GM18870 (cell line): ENCODE data around the gene OSBP2.
"Not testable (repeated sequence)": the region's sequence is repeated elsewhere in the genome, so short reads cannot be mapped to it uniquely, and the experiment has no call there.

Source experiments
- ATAC-seq: cut with Tn5 transposase; IDR thresholded peaks from one replicate; pipeline ENCODE4 v1.9.1; 2021; ENCODE audit warnings: moderate library complexity; ENCODE audit not compliant: unreplicated experiment

Gene OSBP2

GRCh38 chr22:30754521-30754920 lies 59.8 kb downstream of the OSBP2 start:
- no peak for ATAC-seq

GRCh38 chr22:30754971-30755758 lies 60.5 kb downstream of the OSBP2 start:
- ATAC-seq = no peak

DNA sequence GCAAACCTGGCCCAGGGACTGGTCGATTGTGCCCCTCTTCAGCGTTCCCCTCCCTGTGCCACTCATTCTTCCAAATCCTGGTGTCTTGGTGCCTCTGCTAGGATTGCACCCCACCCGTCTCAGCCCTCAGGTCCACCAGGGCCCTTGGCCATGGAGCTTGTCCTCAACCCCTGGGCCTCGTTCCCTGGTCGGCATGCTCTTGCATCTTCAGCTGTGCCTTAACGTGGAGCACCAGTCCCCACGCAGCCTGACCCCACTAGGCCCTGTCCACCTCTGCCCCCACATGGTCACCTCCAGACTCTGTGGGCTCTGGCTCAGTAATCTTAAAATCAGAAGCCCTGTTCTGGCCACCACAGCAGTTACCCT lies 61.1 kb downstream of the OSBP2 start:
- no peak for ATAC-seq

- no peak for ATAC-seq
These were observed 69.4 kb downstream of the OSBP2 start for GRCh38 chr22:30763815-30764673.

- ATAC-seq = no peak
These were observed 73.0 kb downstream of the OSBP2 start for GRCh38 chr22:30767661-30768060.

DNA sequence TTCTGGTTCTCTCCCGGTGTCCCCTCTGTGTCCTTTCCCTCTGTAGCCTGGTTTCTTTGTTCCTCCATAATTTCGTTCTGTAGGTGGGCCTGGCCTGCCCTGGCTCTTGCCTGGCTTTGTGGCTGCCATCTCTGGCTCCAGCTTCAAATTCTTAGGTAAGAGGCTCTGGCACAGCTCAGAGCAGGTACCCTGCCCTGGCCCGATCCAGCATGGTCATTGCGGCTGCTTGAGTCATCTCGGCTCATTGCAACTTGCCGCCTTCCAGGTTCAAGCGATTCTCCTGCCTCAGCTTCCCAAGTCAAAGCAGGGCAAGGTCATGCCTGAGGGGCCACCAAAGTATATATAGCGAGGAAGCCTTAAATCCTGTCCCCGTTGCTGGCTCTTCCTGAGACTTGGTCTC lies 76.0 kb downstream of the OSBP2 start:
- no peak for ATAC-seq

DNA sequence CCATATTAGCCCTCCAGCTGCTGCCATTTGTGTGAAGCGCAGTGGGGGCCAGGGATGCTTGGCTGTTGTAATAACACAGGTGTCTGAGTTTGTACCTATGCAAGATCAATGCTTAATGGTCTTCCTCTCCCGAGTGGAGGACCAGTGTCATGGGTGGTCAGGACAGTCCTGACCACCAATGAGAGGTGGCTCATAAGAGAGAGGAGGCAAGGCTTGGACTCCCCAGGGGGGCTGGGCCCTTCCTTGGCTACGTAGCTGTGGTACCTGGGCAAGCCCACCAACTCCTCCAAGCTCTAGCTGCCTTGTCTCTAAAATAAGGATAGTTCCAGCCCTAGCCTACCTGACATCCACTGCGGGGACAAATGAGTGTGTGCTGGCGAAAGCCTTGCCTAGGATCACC lies 79.2 kb downstream of the OSBP2 start:
- ATAC-seq = no peak

DNA sequence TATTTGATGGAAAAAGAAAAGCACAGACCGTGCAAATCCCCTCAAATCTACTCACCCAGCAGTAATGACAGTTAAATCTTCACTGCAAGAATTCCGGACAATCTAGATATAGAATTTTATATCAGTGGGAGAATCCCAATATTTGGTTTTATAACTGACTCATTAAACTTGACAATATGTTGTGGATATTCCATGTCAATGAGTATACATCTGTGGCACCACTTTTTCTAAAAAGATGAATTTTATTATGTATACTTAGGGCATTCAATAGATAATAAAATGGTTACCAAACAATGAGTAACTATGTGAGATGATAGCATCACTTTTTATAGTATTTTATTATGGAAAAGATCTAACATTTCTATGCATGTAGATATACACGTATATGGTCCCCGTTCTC lies 79.9 kb downstream of the OSBP2 start:
- ATAC-seq = no peak

GRCh38 chr22:30776476-30776875 lies 81.8 kb downstream of the OSBP2 start:
- ATAC-seq = no peak

- not testable (repeated sequence) for ATAC-seq
These were observed 82.5 kb downstream of the OSBP2 start for GRCh38 chr22:30777146-30777545.

- ATAC-seq = no peak
These were observed 82.9 kb downstream of the OSBP2 start for GRCh38 chr22:30777587-30777986.

DNA sequence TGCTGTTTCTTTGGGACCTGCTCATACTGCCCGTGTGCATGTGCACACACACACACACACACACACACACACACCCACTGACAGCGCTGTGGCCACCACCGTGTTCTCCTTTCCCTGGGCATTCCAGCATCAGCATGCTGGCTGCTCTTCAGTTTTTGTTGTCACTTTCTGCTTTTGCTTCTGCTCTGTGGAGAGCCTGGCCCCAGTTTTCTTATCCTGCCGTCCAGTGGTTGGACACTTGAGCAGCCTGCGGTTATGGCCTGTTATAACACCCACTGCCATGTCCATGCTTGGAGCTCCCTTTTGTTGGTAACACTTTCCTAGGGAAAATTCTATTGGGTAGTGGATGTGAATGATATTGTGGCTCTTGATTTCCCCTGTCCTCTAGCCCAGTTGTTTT lies 83.6 kb downstream of the OSBP2 start:
- no peak for ATAC-seq

- no peak for ATAC-seq
These were observed 85.4 kb downstream of the OSBP2 start for GRCh38 chr22:30780026-30780425.

DNA sequence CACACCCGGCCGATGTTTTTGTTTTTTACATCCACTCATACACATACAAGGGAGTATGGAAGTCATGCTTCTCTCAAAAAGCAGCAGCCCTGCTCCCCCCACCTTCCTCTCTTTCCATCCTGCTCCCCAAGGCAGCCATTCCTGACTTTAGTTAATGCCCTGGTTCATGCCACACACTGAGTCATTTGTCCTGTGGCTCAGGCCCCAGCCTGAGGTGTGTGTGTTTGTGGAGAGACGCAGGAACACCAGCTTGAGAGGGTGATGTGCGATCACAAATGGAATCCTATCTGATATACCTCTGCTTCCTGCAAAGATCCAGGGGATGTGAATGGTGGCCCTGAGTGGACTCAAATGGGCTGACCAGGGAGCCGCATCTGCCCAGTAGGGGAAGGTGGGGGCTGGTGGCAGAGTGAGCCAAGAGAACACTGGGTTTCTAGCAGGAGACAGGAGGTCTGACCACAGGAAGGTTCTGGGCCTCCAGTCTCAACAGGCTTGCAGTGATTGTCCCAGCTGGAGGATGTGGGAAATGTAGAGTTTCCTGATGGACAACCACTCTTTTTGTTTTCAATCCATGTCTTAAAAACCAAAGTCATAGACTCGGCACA lies 86.7 kb downstream of the OSBP2 start:
- ATAC-seq = no peak

DNA sequence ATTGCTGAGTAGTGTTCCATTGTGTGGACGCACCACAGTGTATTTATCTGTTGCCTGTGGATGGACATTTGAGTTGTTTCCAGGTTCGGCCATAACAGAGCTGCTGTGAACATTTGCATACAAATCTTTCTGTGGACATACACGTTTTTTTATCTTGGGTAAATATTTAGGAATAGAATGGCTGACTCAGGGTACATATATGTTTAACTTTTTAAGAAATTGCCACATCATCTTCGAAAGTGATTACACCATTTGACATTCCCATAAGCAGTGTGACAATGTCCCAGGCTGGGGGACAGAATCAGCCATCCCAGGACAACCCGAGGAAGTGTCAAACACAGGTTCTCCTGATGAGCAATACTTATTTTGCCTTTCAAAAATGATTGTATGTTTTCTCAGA lies 87.9 kb downstream of the OSBP2 start:
- no peak for ATAC-seq

DNA sequence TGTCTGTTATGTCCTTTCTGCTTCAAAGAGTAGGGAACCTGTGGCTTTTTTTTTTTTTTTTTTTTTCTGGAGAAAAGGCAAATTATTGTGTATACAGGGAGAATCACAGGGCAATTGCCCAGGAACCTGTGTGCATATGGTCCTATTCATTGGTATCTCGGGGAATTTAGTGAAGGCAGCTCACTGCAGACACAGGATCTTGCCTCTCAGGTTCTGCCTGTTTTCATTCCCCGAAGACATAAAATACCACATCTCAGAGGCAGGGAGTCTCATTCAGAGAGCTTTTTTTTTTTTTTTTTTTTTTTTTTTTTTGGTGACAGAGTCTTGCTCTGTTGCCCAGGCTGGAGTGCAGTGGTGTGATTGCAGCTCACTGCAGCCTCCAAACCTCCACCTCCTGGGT lies 88.3 kb downstream of the OSBP2 start:
- no peak for ATAC-seq

DNA sequence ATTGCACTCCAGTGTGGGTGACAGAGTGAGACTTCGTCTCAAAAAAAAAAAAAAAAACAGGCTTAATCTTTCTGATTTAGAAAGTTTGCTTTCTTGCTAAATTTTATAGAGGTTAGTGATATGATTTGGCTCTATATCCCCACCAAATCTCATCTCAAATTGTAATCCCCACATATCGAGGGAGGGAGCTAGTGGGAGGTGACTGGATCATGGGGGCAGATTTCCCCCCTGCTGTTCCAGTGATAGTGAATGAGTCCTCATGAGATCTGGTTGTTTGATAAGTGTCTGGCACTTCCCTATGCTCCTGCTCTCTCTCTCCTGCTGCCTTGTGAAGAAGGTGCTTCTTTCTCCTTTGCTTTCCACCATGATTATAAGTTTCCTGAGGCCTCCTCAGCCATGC lies 90.9 kb downstream of the OSBP2 start:
- ATAC-seq = no peak

DNA sequence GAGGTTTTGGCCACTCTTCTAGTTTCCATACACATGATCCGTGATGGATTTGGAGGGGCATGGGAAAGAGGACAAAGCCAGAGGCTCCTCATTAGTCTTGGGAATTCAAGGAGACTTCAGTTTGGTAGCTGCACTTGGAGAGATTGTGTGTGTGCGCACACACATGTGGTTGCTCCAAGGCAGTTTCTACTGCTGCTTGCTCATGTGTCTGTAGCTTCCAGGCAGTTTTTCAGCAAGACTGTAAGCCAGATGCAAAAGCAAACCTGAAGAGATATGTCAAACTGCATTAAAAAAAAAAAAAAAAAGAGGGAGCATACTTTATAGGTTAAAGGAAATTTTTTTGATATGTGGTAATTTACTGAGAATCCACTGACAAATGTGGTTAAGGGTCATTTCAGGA lies 95.7 kb downstream of the OSBP2 start:
- ATAC-seq = no peak

GRCh38 chr22:30792456-30792855 lies 97.8 kb downstream of the OSBP2 start:
- ATAC-seq = no peak

- ATAC-seq = no peak
These were observed 100.4 kb downstream of the OSBP2 start for GRCh38 chr22:30795118-30795517.

DNA sequence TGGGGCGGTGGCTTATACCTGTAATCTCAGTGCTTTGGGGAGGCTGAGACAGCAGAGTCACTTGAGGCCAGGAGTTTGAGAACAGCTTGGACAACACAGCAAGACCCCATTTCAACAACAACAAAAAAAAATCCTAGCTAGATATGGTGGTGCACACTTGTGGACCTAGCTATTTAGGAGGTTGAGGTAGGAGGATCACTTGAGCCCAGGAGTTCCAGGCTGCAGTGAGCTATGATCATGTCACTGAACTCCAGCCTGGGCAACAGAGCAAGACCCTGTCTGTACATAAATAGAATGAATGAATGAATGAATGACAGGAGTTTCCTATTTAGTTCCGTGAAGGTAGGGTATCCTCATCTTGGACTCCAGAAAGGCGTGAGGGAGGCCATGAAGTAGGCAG lies 107.0 kb downstream of the OSBP2 start:
- no peak for ATAC-seq
